HCT116 (cell line): ENCODE results near the gene DOK7. TPM values are rescaled to one million over a fixed set of nuclear protein-coding genes. Genes with fewer than 3 reads are reported as not detected.

ENCODE experiments used
- ATAC-seq: fragments of 200-7000 bp; cut with Tn5 transposase; 2 replicates; pipeline ENCODE4 v1.9.1; 2020; ENCODE audit warnings: mild to moderate bottlenecking, moderate library complexity
- BruUV-seq: library from RNA; stranded (reverse); fragments of 400-500 nt; replicated peaks from 2 replicates; lab custom pipeline; 2021; lab: Mats Ljungman, UMichigan
- CTCF ChIA-PET: fragments of 300-600 bp; sonication (Branson Sonifier 250); formaldehyde crosslinking; loops from one replicate; lab custom pipeline; 2021; ENCODE audit warnings: antibody characterized with exemption; lab: Charles Lee
- POLR2A ChIA-PET: fragments of 300-600, 350-600 bp; sonication (Branson Sonifier 250); formaldehyde crosslinking; loops from one replicate; lab custom pipeline; 2021; ENCODE audit warnings: antibody characterized with exemption; lab: Charles Lee
- RAD21 ChIA-PET, 2 experiments: fragments of 300-600 bp; sonication (Branson Sonifier 250); formaldehyde crosslinking; loops; one replicate each; lab custom pipeline; 2023; ENCODE audit warnings: low total read pairs in 2 of 2; ENCODE audit not compliant: uncharacterized antibody in 2 of 2, unreplicated experiment in 2 of 2, low non-redundant PET in 1 of 2; lab: Charles Lee
- DNase-seq: peaks from one replicate; pipeline ENCODE4 v3.0.0-alpha.2; 2010; ENCODE audit warnings: low read depth, low spot score
- H2AFZ ChIP-seq: fragments of 200-600 bp; shearing (Covaris generic), sonication (generic); 2 replicates; pipeline ENCODE4 v1.6.1; 2017; ENCODE audit warnings: low read depth, mixed run types, mixed read lengths, antibody characterized with exemption, low read length; ENCODE audit not compliant: poor library complexity, severe bottlenecking
- H3K27ac ChIP-seq: 2 replicates; pipeline ENCODE4 v1.5.1; 2012; ENCODE audit warnings: low read depth, low read length
- H3K27me3 ChIP-seq: fragments of 200-600 bp; sonication (generic); 2 replicates; pipeline ENCODE4 v1.6.1; 2016; ENCODE audit warnings: mixed run types, low read length, mixed read lengths; ENCODE audit not compliant: insufficient read depth
- H3K36me3 ChIP-seq, 2 experiments: fragments of 200-500 bp in 1 of 2; fragments of 200-600 bp in 1 of 2; sonication (Bioruptor generic) in 1 of 2; sonication (generic) in 1 of 2; 2 replicates each; pipeline versions ENCODE4 v1.5.1 to v1.6.1; 2014 to 2016; ENCODE audit warnings: low read length in 2 of 2, inconsistent platforms in 1 of 2, mixed read lengths in 1 of 2, mixed run types in 1 of 2; ENCODE audit not compliant: insufficient read depth in 2 of 2, control insufficient read depth in 1 of 2
- H3K4me1 ChIP-seq, 2 experiments: fragments of 200-600 bp in 1 of 2; sonication (generic) in 1 of 2; 2 replicates each; pipeline versions ENCODE4 v1.5.1 to v1.6.1; 2012 to 2017; ENCODE audit warnings: low read length in 2 of 2, inconsistent platforms in 1 of 2, mild to moderate bottlenecking in 1 of 2, mixed read lengths in 1 of 2, mixed run types in 1 of 2, moderate library complexity in 1 of 2; ENCODE audit not compliant: insufficient read depth in 2 of 2, control insufficient read depth in 1 of 2
- H3K4me2 ChIP-seq: fragments of 200-600 bp; sonication (generic); 2 replicates; pipeline ENCODE4 v1.6.1; 2017; ENCODE audit warnings: mixed run types, low read length, mixed read lengths
- H3K4me3 ChIP-seq, 2 experiments: fragments of 200-600 bp in 1 of 2; sonication (generic) in 1 of 2; replicated peaks in 1 of 2; 2 replicates each; pipeline ENCODE4 v1.5.1; 2011 to 2016; ENCODE audit warnings: low read length in 2 of 2, control low read depth in 1 of 2, low read depth in 1 of 2, mild to moderate bottlenecking in 1 of 2, mixed read lengths in 1 of 2, mixed run types in 1 of 2
- H3K79me2 ChIP-seq: fragments of 200-600 bp; sonication (generic); 2 replicates; pipeline ENCODE4 v1.6.1; 2017; ENCODE audit warnings: mild to moderate bottlenecking, mixed run types, low read length, moderate library complexity, mixed read lengths; ENCODE audit not compliant: insufficient read depth
- H3K9ac ChIP-seq: fragments of 200-600 bp; sonication (generic); 2 replicates; pipeline ENCODE4 v1.6.1; 2016; ENCODE audit warnings: low read length, mixed read lengths
- H3K9me2 ChIP-seq: fragments of 200-600 bp; sonication (generic), shearing (Covaris generic); 2 replicates; pipeline ENCODE4 v1.6.1; 2017; ENCODE audit warnings: mixed run types, mild to moderate bottlenecking, moderate library complexity; ENCODE audit not compliant: insufficient read depth
- H3K9me3 ChIP-seq, 2 experiments: fragments of 200-500 bp in 1 of 2; fragments of 200-600 bp in 1 of 2; sonication (Bioruptor generic) in 1 of 2; sonication (generic) in 1 of 2; 2 replicates each; pipeline ENCODE4 v1.6.1; 2014 to 2017; ENCODE audit warnings: low read length in 2 of 2, mixed read lengths in 2 of 2, inconsistent platforms in 1 of 2, low read depth in 1 of 2, mild to moderate bottlenecking in 1 of 2, mixed run types in 1 of 2, moderate library complexity in 1 of 2; ENCODE audit not compliant: control insufficient read depth in 1 of 2, insufficient read depth in 1 of 2
- H4K20me1 ChIP-seq: fragments of 200-600 bp; sonication (generic), shearing (Covaris generic); 2 replicates; pipeline ENCODE4 v1.6.1; 2017; ENCODE audit warnings: mixed run types, mild to moderate bottlenecking, moderate library complexity; ENCODE audit not compliant: insufficient read depth
- CTCF ChIP-seq, 3 experiments: fragments of 200-600 bp in 1 of 3; sonication (generic) in 1 of 3; IDR thresholded peaks in 2 of 3; conservative IDR thresholded peaks in 1 of 3; 2 replicates each; pipeline ENCODE4 v1.5.1; 2012 to 2017; ENCODE audit warnings: low read depth in 2 of 3, low read length in 2 of 3, antibody characterized with exemption in 1 of 3, borderline replicate concordance in 1 of 3, control low read depth in 1 of 3, mild to moderate bottlenecking in 1 of 3, mixed read lengths in 1 of 3, mixed run types in 1 of 3, moderate library complexity in 1 of 3; ENCODE audit not compliant: insufficient read depth in 1 of 3
- EZH2phosphoT487 ChIP-seq: fragments of 200-600 bp; IDR thresholded peaks from 2 replicates; pipeline ENCODE4 v1.6.1; 2018; ENCODE audit warnings: antibody characterized with exemption, borderline replicate concordance
- FOSL1 ChIP-seq: IDR thresholded peaks from 2 replicates; pipeline ENCODE4 v1.6.1; 2012; ENCODE audit warnings: low read depth
- JUND ChIP-seq: IDR thresholded peaks from 2 replicates; pipeline ENCODE4 v1.6.1; 2012
- POLR2A ChIP-seq: IDR thresholded peaks from 2 replicates; pipeline ENCODE4 v1.7.0; 2011; ENCODE audit warnings: borderline replicate concordance; ENCODE audit not compliant: insufficient read depth, insufficient read length; ENCODE audit errors: extremely low read depth
- REST ChIP-seq: IDR thresholded peaks from 2 replicates; pipeline ENCODE4 v1.6.1; 2012; ENCODE audit warnings: low read depth
- SP1 ChIP-seq: IDR thresholded peaks from 2 replicates; pipeline ENCODE4 v1.6.1; 2012; ENCODE audit warnings: low read depth
- YY1 ChIP-seq: IDR thresholded peaks from 2 replicates; pipeline ENCODE4 v1.6.1; 2011; ENCODE audit warnings: low read length, low read depth, moderate library complexity, mild to moderate bottlenecking; ENCODE audit not compliant: insufficient replicate concordance; ENCODE audit errors: extremely low read depth
- intact Hi-C: fragments of 100-400 bp; cut with micrococcal nuclease; formaldehyde crosslinking; loops from 2 replicates; pipeline ENCODE4 v1.10.0; 2022
- total RNA-seq: library from RNA; stranded (reverse); gene quantifications from one replicate; pipeline ENCODE4 v1.2.1, GENCODE V29; 2021; ENCODE audit not compliant: unreplicated experiment

The DOK7 gene
- total RNA-seq, 1 experiment from 2014 or later: 2.4 TPM

GRCh38 chr4:3524349-3524748 lies 61.2 kb downstream of the DOK7 start:
- peaks cover 64% of the 10 kb centered on the region for H3K79me2 ChIP-seq
- BruUV-seq: no TSS peak

More at GRCh38 chr4:3524349-3524748, 61.2 kb downstream of the DOK7 start:
- H3K4me2 ChIP-seq: no peak overlapping the region
- ATAC-seq (no peak), DNase-seq (no peak)
- H2AFZ ChIP-seq: no peak overlapping the region
- CTCF ChIA-PET: no interaction called here
- POLR2A ChIA-PET: no interaction called here
- TF ChIP-seq YY1: no peak
- no peak for TF ChIP-seq REST
- no peak for TF ChIP-seq EZH2phosphoT487
- TF ChIP-seq CTCF (IDR thresholded peaks at IDR 0.05 in 2 of 3, conservative IDR thresholded peaks at IDR 0.05 in 1 of 3; ENCODE audit: borderline replicate concordance in 1 of 3, insufficient read depth in 1 of 3, low read depth in 2 of 3, low read length in 2 of 3): no peak
- no peak for TF ChIP-seq FOSL1
- no peak for TF ChIP-seq SP1
- no peak for TF ChIP-seq JUND
- no peak for TF ChIP-seq POLR2A
- H3K9ac ChIP-seq: no peak overlapping the region
- intact Hi-C loops: no loop called here
- RAD21 ChIA-PET: no interaction called here
- no peak overlapping the region for H3K4me3 ChIP-seq
- H4K20me1 ChIP-seq: no peaks in the 10 kb centered on the region
- H3K9me3 ChIP-seq: no peaks in the 10 kb centered on the region
- no peak overlapping the region for H3K27ac ChIP-seq
- H3K27me3 ChIP-seq: no peaks in the 10 kb centered on the region
- no peaks in the 10 kb centered on the region for H3K4me1 ChIP-seq
- no peaks in the 10 kb centered on the region for H3K9me2 ChIP-seq
- peaks cover 23 to 37% of the 10 kb centered on the region in 2 experiments; a peak in 3 of 4 replicates for H3K36me3 ChIP-seq
